ENCODE measurements around the gene CCDC171. TPM values are rescaled to one million over a fixed set of nuclear protein-coding genes. Genes with fewer than 3 reads are reported as not detected.

CCDC171 gene
- total RNA-seq, 1 donor from 2014 or later, result 2.9 TPM

DNA sequence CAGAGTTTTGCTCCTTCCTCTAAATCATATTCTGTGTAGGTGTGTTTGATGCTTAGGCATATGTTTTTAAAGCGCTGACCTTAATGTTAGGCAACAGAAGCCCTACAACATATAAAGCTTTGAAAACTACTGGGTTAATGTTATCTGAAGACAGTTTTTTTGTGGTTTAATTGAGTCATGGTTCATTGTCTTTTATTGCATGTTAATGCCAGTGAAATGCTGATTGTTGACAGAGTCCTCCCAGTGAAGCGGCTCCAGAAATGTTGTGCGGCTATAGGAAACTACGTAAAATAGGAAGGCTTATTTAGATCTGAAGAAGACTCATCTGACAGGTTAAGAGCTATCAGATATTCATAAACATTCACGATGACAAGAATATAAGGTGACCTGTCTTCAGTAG is 424.6 kb downstream of the CCDC171 start:
- no peaks in the 10 kb centered on the region for H3K27me3 ChIP-seq (ENCODE audit: low read depth)
- TF ChIP-seq, protein P1, sequence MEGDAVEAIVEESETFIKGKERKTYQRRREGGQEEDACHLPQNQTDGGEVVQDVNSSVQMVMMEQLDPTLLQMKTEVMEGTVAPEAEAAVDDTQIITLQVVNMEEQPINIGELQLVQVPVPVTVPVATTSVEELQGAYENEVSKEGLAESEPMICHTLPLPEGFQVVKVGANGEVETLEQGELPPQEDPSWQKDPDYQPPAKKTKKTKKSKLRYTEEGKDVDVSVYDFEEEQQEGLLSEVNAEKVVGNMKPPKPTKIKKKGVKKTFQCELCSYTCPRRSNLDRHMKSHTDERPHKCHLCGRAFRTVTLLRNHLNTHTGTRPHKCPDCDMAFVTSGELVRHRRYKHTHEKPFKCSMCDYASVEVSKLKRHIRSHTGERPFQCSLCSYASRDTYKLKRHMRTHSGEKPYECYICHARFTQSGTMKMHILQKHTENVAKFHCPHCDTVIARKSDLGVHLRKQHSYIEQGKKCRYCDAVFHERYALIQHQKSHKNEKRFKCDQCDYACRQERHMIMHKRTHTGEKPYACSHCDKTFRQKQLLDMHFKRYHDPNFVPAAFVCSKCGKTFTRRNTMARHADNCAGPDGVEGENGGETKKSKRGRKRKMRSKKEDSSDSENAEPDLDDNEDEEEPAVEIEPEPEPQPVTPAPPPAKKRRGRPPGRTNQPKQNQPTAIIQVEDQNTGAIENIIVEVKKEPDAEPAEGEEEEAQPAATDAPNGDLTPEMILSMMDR (IDR thresholded peaks at IDR 0.05), result no peak
- intact Hi-C loops (cut with DNase I), result no loop called here
- no peaks in the 10 kb centered on the region for H3K9me3 ChIP-seq
- no peak for ATAC-seq
- H3K4me3 ChIP-seq, result no peak overlapping the region
- H3K36me3 ChIP-seq, result no peaks in the 10 kb centered on the region
- DNase-seq, result no peak
- no peaks in the 10 kb centered on the region for H3K4me1 ChIP-seq
- no peak overlapping the region for H3K27ac ChIP-seq

GRCh38 chr9:15982182-15982581 is 429.3 kb downstream of the CCDC171 start:
- DNase-seq (no peak), ATAC-seq (no peak)
- TF ChIP-seq, protein P1 (IDR thresholded peaks at IDR 0.05), result no peak
- Histone ChIP-seq H3K36me3 (no peaks in the 10 kb centered on the region), H3K9me3 (no peaks in the 10 kb centered on the region), H3K27ac (no peak overlapping the region), H3K27me3 (ENCODE audit: low read depth) (no peaks in the 10 kb centered on the region), H3K4me3 (no peak overlapping the region), H3K4me1 (no peaks in the 10 kb centered on the region)
- intact Hi-C loops (cut with DNase I), result no loop called here

- DNase-seq (no peak), ATAC-seq (no peak)
- intact Hi-C loops (cut with DNase I), result no loop called here
- Histone ChIP-seq H3K27ac (no peak overlapping the region), H3K4me1 (no peaks in the 10 kb centered on the region), H3K36me3 (no peaks in the 10 kb centered on the region), H3K9me3 (no peaks in the 10 kb centered on the region), H3K27me3 (ENCODE audit: low read depth) (no peaks in the 10 kb centered on the region), H3K4me3 (no peak overlapping the region)
- TF ChIP-seq, protein P1 (IDR thresholded peaks at IDR 0.05), result no peak
Observed at GRCh38 chr9:15999422-16000339, 446.8 kb downstream of the CCDC171 start.

DNA sequence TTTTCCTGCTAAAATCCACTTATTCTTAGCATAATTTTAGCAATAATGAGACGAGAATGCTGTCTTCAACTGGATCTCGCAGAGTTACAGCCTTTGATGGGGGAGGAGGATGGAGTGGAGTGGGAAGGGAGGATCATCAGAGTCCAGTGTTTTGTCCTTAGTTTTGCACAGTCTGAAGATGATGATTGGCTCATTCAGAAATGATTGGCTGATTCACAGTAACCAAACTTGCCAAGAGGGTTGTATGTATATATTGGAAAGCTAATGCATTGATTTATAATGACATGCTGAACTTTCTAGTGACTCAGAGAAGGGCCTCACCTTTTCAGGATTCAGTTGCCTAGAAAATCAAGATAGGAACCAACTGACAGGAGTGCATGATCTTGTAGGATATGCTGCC is 448.0 kb downstream of the CCDC171 start:
- TF ChIP-seq, protein P1 (IDR thresholded peaks at IDR 0.05), result no peak
- H3K27me3 ChIP-seq (ENCODE audit: low read depth), result no peaks in the 10 kb centered on the region
- H3K9me3 ChIP-seq, result no peaks in the 10 kb centered on the region
- intact Hi-C loops (cut with DNase I), result no loop called here
- H3K27ac ChIP-seq, result no peak overlapping the region
- H3K4me1 ChIP-seq, result no peaks in the 10 kb centered on the region
- H3K4me3 ChIP-seq, result no peak overlapping the region
- DNase-seq (no peak), ATAC-seq (no peak)
- no peaks in the 10 kb centered on the region for H3K36me3 ChIP-seq

DNA sequence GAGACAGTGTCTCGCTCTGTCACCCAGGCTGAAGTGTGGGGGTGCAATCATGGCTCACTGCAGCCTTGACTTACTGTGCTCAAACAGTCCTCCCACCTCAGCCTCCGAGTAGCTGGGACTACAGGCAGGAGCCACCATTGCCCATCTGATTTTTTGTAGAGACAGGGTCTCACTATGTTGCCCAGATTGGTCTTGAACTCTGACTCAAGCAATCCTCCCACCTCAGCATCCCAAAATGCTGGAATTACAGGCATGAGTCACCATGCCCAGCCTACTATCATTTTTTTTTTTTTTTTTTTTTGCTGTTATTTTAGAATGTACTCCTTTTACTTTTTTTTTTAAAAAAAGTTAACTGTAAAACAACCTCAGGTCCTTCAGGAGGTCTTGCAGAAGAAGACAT is 449.0 kb downstream of the CCDC171 start:
- TF ChIP-seq, protein P1 (IDR thresholded peaks at IDR 0.05), result no peak
- Histone ChIP-seq H3K4me3 (no peak overlapping the region), H3K9me3 (no peaks in the 10 kb centered on the region), H3K27me3 (ENCODE audit: low read depth) (no peaks in the 10 kb centered on the region), H3K27ac (no peak overlapping the region), H3K36me3 (no peaks in the 10 kb centered on the region), H3K4me1 (no peaks in the 10 kb centered on the region)
- no peak for ATAC-seq
- intact Hi-C loops (cut with DNase I), result no loop called here
- no peak for DNase-seq
